ENCODE measurements around the gene GSK3B. TPM values are rescaled to one million over a fixed set of nuclear protein-coding genes. Genes with fewer than 3 reads are reported as not detected.
A peak's percentile ranks its signal among the peaks of the same experiment; 100 is the strongest.

GSK3B gene
- total and polyA plus RNA-seq, 2 experiments from 2014 or later, result 18.1 to 48.8 TPM

DNA sequence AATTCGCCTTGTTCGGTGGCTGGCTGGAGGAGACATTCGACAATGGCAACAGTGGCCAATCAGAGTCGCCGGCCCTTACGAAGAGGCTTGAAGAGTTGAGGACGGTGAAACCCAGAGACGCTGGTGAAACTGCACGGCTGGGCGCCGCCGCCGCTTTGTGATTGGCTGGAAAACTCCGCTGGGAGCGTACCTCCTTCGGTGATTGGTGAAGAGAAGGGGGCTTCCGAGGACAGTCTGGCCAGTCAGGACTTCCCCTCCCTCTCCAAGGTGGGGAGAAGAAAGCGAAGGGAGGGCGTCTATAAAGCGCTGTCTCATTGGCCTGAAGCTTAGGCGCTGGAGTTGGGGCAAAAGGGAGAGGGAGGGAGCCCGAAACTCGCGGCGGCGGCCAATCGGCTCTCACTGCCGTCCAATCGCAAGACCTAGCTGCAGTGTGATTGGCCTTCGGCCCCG is 554 bp upstream of the GSK3B start:
- Histone ChIP-seq H4K20me1 (ENCODE audit: insufficient read depth, poor library complexity, severe bottlenecking) (peaks cover 32% of the 10 kb centered on the region), H3K9me3 (ENCODE audit: low read depth) (no peaks in the 10 kb centered on the region), H3K27me3 (no peaks in the 10 kb centered on the region), H3K9me2 (replicated peaks; ENCODE audit: insufficient read depth) (no peaks in the 10 kb centered on the region), H3K4me3 (no peak overlapping the region), H3K4me1 (ENCODE audit: insufficient read depth) (peaks cover 15% of the 10 kb centered on the region), H3K36me3 (replicated peaks; ENCODE audit: insufficient read depth, low read depth) (no peaks in the 10 kb centered on the region), H3K27ac (peak overlapping the region; percentile 97), H3K4me2 (peak overlapping the region; percentile 80), H2AFZ (no peak overlapping the region), H3K79me2 (peaks cover 65% of the 10 kb centered on the region)
- peak; percentile 99 for DNase-seq (ENCODE audit: low spot score)
- TF ChIP-seq, protein P1, sequence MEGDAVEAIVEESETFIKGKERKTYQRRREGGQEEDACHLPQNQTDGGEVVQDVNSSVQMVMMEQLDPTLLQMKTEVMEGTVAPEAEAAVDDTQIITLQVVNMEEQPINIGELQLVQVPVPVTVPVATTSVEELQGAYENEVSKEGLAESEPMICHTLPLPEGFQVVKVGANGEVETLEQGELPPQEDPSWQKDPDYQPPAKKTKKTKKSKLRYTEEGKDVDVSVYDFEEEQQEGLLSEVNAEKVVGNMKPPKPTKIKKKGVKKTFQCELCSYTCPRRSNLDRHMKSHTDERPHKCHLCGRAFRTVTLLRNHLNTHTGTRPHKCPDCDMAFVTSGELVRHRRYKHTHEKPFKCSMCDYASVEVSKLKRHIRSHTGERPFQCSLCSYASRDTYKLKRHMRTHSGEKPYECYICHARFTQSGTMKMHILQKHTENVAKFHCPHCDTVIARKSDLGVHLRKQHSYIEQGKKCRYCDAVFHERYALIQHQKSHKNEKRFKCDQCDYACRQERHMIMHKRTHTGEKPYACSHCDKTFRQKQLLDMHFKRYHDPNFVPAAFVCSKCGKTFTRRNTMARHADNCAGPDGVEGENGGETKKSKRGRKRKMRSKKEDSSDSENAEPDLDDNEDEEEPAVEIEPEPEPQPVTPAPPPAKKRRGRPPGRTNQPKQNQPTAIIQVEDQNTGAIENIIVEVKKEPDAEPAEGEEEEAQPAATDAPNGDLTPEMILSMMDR (IDR thresholded peaks at IDR 0.05; ENCODE audit: poor library complexity), result no peak
- TF ChIP-seq EZH2phosphoT487 (IDR thresholded peaks at IDR 0.05; ENCODE audit: low read depth, severe bottlenecking, unreplicated experiment) (no peak), EZH2 (IDR thresholded peaks at IDR 0.05; ENCODE audit: borderline replicate concordance) (no peak)
- WGBS (ENCODE audit: low lambda C conversion rate, missing lambda C conversion rate), result 1% methylated on average over 31 of the region's 31 CpGs

DNA sequence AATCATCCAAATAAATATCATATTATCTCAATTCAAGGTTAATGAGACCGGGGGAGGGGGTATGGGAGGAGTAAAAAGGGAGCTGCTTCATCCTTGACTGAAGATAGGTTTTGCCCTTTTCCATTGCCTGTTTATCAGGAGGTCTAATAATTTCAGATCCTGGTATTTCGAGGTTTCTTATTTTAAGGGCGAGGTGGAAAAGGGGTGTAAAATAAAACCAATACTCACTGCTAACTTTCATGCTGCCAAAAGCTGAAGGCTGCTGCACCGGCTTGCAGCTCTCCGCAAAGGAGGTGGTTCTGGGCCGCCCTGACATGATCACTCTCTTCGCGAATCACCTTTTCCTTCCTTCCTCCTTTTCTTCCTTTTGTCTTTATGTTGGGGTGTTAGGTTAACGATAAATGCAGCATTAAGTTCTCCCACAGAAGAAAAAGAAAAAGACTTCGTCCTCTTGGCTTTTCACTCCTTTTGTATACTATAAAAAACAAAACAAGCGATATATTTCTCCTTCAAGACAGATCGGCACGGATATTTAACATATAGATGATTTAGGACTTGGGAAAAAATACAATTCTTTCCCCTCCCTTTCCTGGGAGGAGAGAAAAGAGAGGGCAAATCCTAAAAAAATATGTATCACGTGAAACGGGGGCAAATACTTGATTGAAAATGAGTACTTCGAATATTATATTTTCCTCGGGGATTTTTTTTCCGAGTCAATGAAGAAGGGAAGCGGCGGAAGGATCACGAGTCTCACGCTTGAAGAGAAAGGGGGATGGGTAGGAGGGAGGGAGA is 932 bp downstream of the GSK3B start:
- no peaks in the 10 kb centered on the region for H3K9me2 ChIP-seq (replicated peaks; ENCODE audit: insufficient read depth)
- peaks cover 47% of the 10 kb centered on the region for H4K20me1 ChIP-seq (ENCODE audit: insufficient read depth, poor library complexity, severe bottlenecking)
- peak overlapping the region; percentile 50 for H2AFZ ChIP-seq
- H3K79me2 ChIP-seq, result peaks cover 75% of the 10 kb centered on the region
- H3K27me3 ChIP-seq, result no peaks in the 10 kb centered on the region
- peak overlapping the region; percentile 85 for H3K4me2 ChIP-seq
- peak overlapping the region; percentile 82 for H3K4me3 ChIP-seq
- TF ChIP-seq EZH2phosphoT487 (IDR thresholded peaks at IDR 0.05; ENCODE audit: low read depth, severe bottlenecking, unreplicated experiment) (no peak), EZH2 (IDR thresholded peaks at IDR 0.05; ENCODE audit: borderline replicate concordance) (no peak)
- TF ChIP-seq, protein P1 (IDR thresholded peaks at IDR 0.05; ENCODE audit: poor library complexity), result no peak
- DNase-seq (ENCODE audit: low spot score), result peak; percentile 26
- no peaks in the 10 kb centered on the region for H3K9me3 ChIP-seq (ENCODE audit: low read depth)
- no peaks in the 10 kb centered on the region for H3K36me3 ChIP-seq (replicated peaks; ENCODE audit: insufficient read depth, low read depth)
- H3K4me1 ChIP-seq (ENCODE audit: insufficient read depth), result peaks cover 24% of the 10 kb centered on the region
- H3K27ac ChIP-seq, result peak overlapping the region; percentile 95
- under 1% methylated on average over 22 of the region's 22 CpGs for WGBS (ENCODE audit: low lambda C conversion rate, missing lambda C conversion rate)

DNA sequence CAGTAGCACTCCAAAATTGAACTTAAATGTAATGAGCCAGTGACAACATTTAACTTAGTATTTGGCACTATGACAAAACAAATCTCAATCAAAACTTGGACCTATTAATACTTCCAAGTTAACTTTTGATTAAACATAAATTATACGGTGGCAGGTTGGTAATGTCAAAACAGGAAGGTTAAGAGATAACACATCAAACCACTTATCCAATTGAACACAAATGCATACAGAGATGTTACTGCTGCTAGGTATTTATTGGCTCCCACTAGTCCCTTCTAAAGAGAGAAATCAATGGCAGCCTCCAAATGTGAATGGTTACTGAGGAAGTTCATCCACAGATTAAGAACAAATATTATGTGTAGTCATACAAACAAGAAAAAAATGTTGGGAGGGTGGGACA is 1.8 kb downstream of the GSK3B start:
- no peak overlapping the region for H3K27ac ChIP-seq
- no peaks in the 10 kb centered on the region for H3K36me3 ChIP-seq (replicated peaks; ENCODE audit: insufficient read depth, low read depth)
- TF ChIP-seq EZH2 (IDR thresholded peaks at IDR 0.05; ENCODE audit: borderline replicate concordance) (no peak), EZH2phosphoT487 (IDR thresholded peaks at IDR 0.05; ENCODE audit: low read depth, severe bottlenecking, unreplicated experiment) (no peak)
- TF ChIP-seq, protein P1 (IDR thresholded peaks at IDR 0.05; ENCODE audit: poor library complexity), result no peak
- DNase-seq (ENCODE audit: low spot score), result no peak
- peaks cover 56% of the 10 kb centered on the region for H4K20me1 ChIP-seq (ENCODE audit: insufficient read depth, poor library complexity, severe bottlenecking)
- 0% methylated on average over 1 of the region's 1 CpG for WGBS (ENCODE audit: low lambda C conversion rate, missing lambda C conversion rate)
- H3K4me2 ChIP-seq, result peak overlapping the region; percentile 85
- H3K9me3 ChIP-seq (ENCODE audit: low read depth), result no peaks in the 10 kb centered on the region
- H3K27me3 ChIP-seq, result no peaks in the 10 kb centered on the region
- H3K4me1 ChIP-seq (ENCODE audit: insufficient read depth), result peaks cover 24% of the 10 kb centered on the region
- peak overlapping the region; percentile 82 for H3K4me3 ChIP-seq
- peaks cover 75% of the 10 kb centered on the region for H3K79me2 ChIP-seq
- H2AFZ ChIP-seq, result no peak overlapping the region
- no peaks in the 10 kb centered on the region for H3K9me2 ChIP-seq (replicated peaks; ENCODE audit: insufficient read depth)

Data from hepatocyte (in vitro differentiated cells).